ENCODE data around the gene SIPA1.

DNA sequence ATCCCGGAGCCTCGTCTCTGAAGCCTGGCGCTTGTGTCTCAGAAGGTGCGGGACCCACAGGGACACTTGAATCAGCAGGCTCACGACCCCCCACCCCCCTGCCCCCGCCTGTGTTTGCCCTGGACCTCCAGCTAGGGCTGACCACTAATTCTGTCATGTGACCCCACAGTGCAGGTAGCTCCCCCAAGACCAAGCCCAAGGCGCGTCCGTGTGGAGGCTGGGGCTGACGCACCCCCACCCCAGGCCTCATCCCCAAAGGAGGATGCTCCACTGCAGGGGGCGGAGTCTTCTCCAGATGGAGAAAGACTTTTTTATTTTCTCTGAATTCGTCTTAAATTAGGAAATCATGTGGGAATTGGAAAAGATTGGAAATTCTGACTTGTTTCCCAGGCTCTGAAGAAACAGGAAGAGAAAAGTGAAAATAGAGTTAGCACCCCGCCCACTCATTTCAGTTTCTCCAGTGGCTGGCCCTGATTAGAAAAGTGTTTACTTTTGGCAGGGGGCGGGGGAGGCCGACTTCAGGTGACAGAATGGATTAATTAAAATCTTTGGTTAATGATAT is 25.8 kb downstream of the SIPA1 start:
- 0 out of 2 replicates have a peak, but pooled peaks have one; percentile 36 for TF ChIP-seq POLR2A (IDR thresholded peaks at IDR 0.05; ENCODE audit: low read depth, low read length)
- TF ChIP-seq POLR2AphosphoS5 (IDR thresholded peaks at IDR 0.05; ENCODE audit: low read depth, low read length): no peak
- TF ChIP-seq TAF1 (IDR thresholded peaks at IDR 0.05; ENCODE audit: low read depth, low read length): 0 out of 2 replicates have a peak, but pooled peaks have one; percentile 9
- TF ChIP-seq POU2F2 (IDR thresholded peaks at IDR 0.05; ENCODE audit: low read depth, low read length): peak; percentile 2; the same call in 1 of the 2 replicates
